Testis (tissue), 2 donors: ENCODE data around the gene CACNG4.

Source experiments
- POLR2A ChIP-seq: fragments of 450-650 bp; IDR thresholded peaks from one replicate; pipeline ENCODE4 v1.6.1; 2017; ENCODE audit warnings: antibody characterized with exemption, mild to moderate bottlenecking, moderate library complexity
- TF ChIP-seq, protein P1 (sequence below), 3 experiments: fragments of 450-650 bp in 2 of 3; fragments of 200-600 bp in 1 of 3; sonication (generic) in 1 of 3; IDR thresholded peaks; one replicate each; pipeline ENCODE4 v1.5.1; 2016 to 2019; ENCODE audit warnings: antibody characterized with exemption in 3 of 3, mild to moderate bottlenecking in 2 of 3, moderate library complexity in 1 of 3

DNA sequence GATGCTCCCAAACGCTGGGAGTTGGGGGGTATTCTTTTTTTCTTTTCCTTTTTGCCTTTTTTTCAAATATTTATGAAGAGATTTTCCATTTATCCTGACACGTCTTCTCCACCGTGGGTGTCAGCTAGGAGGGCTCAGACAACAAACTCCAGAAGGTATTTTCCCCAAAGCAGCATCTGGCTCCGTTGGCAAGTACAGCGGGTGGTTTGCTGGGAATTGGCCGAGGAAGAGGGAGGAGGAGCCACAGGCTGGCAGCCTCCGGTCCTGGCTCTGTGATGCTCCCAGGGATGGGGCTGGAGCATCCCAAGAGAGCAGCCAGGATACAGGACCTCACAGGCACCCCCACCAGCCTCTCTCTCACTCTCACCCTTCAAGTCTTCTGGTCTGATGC, 10.9 kb upstream of the CACNG4 start:
- TF ChIP-seq, protein P1, sequence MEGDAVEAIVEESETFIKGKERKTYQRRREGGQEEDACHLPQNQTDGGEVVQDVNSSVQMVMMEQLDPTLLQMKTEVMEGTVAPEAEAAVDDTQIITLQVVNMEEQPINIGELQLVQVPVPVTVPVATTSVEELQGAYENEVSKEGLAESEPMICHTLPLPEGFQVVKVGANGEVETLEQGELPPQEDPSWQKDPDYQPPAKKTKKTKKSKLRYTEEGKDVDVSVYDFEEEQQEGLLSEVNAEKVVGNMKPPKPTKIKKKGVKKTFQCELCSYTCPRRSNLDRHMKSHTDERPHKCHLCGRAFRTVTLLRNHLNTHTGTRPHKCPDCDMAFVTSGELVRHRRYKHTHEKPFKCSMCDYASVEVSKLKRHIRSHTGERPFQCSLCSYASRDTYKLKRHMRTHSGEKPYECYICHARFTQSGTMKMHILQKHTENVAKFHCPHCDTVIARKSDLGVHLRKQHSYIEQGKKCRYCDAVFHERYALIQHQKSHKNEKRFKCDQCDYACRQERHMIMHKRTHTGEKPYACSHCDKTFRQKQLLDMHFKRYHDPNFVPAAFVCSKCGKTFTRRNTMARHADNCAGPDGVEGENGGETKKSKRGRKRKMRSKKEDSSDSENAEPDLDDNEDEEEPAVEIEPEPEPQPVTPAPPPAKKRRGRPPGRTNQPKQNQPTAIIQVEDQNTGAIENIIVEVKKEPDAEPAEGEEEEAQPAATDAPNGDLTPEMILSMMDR (IDR thresholded peaks at IDR 0.05), result no peak
- no peak for TF ChIP-seq POLR2A
